Esophagus mucosa (tissue), 1 donor: ENCODE data around the gene RBFOX1. TPM values are rescaled to one million over a fixed set of nuclear protein-coding genes. Genes with fewer than 3 reads are reported as not detected.

Source experiments
- ATAC-seq: fragments of 200-7000 bp; cut with Tn5 transposase; one replicate; pipeline ENCODE4 v1.9.1; 2020
- total RNA-seq: library from RNA; stranded (reverse); gene quantifications from one replicate; pipeline ENCODE4 v1.2.4, GENCODE V29; 2023
- donor health status: DM: yes; HTN: yes; CAD: no.

RBFOX1 gene
- total RNA-seq, 1 donor from 2014 or later = not detected

GRCh38 chr16:7614021-7614795 lies 281.6 kb downstream of the RBFOX1 start:
- no peak for ATAC-seq

- no peak for ATAC-seq
Measured at GRCh38 chr16:7615565-7615964, 282.9 kb downstream of the RBFOX1 start.

DNA sequence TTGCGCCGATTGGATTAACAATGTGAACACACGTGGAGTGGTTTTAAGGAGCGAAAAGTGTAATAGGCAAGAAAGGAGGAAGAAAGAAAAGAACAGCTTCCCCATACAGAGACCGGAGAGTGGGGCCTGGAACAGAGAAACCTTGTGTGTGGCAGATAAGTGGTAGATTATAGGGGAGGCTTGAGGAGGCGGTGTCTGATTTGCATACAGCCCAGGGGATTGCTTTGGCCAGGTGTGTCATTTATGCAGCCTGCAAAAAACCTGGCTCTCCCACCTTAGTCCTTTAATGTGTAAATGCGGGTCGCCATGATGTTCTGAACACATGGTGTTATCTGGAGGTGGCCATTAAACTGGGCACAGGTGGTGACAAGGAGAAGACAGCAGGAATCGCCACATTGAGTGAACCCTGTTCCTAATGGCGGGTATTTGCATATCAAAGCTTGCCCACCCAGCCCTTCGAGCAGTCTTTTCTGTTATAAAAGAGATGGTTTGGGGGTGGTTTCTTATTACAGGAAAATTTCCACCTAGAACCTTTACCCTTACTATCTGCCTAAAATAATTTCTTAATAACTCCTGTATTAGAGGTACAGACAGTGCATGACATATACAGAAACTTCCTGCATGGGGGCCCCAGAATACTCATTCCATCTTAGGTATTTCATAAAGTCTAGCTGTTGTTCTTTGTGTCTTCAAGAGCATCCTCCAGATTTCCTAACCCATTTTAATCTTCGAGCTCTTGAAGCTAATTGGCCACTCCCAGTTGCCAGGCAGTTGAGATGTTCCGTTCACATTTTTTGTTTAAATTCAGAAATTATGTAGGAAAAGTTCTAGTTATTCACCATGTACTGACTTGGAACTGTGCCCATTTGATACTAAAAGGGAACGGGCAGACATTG lies 292.5 kb downstream of the RBFOX1 start:
- no peak for ATAC-seq

DNA sequence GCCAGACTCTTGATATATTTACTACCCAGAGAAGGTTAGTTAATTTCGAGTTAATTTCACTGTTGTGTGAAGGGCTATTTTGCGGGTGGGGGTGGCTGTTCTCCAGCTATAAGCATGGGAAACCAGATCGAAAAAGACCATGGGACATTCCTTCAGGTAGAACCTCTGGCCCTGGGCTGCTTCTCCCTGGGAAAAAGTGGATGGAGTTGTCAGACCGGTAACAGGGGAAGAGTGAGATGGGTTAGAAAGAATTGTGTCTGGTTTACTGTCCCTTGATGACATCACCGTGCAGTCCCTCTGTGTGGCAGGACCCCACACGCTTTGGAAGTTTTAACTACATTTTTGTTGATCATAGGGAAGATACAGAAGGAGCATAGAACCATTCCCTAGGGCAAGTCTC lies 296.3 kb downstream of the RBFOX1 start:
- ATAC-seq = no peak

DNA sequence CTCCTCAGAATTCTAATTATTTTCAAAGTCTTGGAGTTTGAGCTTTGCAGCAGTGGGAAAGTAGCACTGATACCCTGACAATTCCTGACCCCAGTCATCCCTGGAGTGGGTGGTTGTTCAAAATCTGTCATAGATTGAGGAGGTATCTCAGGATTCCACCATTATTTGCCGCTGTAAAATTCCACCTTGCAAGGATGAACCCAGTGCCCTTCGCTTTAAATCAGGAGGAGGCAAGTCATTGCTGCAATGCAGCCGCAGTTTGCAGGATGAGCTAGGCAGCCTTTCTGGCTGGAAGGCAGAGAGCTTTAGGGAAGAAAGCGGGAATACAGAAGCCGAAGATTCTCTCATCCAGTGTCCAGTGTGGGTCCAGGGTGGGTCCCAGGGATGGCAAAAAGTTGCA lies 296.9 kb downstream of the RBFOX1 start:
- no peak for ATAC-seq

DNA sequence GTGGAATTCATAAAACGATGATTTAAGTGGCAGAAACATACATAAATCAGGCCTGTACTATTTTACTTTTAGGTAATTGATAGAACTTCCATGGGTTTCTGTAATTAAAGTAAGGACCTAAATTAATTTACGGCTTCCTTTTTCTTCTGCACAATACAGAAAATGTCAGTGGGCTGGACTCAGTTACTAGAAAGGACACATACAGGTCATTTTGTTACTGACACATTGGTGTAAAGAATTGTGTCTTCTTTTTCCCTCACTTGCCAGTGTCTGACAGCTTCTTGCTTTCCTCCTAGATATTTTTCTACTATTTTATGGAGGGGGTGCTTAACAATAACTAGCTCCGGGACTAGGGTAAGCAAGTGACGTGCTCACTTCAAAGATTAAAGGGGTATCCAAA lies 304.8 kb downstream of the RBFOX1 start:
- no peak for ATAC-seq

DNA sequence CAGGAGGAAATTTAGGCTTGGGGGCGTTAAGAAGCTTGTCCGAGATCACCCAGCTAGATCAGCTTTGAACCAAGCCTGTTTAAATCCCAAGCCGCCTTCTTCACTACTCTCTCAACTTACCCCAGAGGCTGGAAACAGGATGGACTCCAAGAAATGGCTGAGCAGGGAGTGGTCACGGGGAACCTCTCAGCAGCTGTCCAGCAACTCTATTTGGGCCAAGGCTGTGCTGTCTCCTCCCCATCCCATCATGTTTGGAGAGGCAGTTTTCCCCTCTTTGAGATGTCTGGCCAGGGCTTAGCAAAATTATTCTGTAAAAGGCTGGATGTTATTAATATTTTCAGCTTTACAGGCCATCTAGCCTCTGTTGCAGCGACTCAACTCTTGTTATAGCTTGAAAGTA lies 305.7 kb downstream of the RBFOX1 start:
- no peak for ATAC-seq

DNA sequence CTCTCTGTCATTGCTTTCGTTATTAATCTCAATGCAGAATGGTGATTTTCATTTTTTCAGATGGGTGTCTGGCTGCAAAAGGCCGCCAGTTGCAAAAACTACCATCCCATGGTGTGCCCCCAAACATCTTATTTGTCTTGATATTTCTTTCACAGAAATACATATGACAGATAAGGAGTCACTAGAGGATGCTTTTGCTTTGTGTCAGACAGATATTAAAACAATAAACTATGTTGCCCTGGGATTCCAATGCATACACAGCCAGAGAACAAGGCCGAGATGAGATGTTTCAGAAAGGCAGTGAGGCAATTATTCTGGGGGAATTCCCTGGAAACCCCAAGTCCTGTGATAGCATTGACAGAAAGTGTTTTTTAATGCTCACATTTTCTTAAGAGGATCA lies 307.7 kb downstream of the RBFOX1 start:
- no peak for ATAC-seq

DNA sequence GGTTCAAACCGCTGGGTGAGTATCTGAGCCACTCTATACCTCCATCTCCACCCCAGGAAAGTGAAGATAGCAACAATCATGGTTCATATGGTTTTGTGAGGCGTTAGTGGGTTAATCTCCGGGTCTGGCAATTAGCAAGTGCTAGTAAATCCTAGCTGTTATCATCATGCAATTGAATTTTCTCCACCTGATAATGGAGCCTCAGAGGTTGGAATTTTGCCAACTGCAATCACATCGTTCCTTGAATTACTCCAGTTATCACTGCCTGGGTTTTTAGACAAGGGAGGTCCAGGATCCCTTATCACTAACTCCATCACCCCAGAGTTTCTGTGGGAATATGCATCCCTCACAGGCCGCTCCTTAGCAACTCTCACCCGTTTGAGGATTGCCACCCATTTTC lies 311.5 kb downstream of the RBFOX1 start:
- no peak for ATAC-seq

- ATAC-seq = no peak
Measured at GRCh38 chr16:7644811-7645210, 312.2 kb downstream of the RBFOX1 start.

DNA sequence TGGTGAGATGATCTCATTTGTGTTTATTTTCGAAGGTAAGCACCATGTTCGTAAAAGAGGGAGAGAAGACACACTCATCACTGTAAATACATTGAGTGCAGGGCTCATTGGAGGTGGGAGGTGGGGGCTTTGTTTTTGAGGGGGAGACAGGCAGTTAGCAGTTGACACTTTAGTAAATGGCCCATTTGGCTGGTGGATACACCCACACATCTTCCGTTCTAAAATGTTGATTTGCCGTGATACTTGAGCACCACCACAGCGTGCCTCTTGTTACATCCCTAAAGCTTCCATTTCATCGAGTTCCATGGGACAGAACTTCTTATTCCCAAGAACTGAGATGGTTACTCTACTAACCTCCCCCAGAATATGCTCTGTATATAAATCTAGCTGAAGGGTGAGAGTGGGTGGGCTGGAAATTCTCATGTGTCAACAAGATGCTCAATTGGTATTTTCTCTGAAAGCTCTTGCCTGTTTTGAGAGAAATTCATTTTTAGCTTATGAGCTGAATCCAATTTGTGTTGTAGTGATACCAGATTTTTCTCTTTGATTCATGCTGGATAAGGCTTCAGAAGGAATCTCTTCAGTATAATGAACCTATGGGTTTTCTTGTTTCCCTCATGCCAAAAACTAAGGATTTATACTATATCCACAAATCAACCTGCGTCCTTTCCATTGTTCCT lies 314.3 kb downstream of the RBFOX1 start:
- no peak for ATAC-seq

DNA sequence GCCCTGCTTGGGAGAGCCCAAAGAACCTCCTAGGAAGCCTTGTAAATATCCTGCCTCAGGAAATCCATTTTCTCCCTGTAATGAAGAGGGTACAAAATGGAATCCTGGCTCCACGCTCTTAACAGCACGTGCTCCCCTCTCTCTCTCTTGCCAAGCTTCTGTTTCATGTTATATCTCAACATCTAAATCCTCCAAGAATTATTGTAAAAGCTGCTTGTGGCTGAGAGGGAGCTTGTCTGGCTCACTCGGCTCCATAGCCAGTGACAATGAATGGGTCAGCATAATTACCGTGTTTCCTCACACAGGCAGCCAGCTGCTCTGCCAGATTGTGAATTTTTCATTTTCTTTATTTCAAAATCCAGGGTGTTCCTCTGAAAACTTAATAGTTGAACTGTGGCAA lies 317.8 kb downstream of the RBFOX1 start:
- ATAC-seq = no peak

DNA sequence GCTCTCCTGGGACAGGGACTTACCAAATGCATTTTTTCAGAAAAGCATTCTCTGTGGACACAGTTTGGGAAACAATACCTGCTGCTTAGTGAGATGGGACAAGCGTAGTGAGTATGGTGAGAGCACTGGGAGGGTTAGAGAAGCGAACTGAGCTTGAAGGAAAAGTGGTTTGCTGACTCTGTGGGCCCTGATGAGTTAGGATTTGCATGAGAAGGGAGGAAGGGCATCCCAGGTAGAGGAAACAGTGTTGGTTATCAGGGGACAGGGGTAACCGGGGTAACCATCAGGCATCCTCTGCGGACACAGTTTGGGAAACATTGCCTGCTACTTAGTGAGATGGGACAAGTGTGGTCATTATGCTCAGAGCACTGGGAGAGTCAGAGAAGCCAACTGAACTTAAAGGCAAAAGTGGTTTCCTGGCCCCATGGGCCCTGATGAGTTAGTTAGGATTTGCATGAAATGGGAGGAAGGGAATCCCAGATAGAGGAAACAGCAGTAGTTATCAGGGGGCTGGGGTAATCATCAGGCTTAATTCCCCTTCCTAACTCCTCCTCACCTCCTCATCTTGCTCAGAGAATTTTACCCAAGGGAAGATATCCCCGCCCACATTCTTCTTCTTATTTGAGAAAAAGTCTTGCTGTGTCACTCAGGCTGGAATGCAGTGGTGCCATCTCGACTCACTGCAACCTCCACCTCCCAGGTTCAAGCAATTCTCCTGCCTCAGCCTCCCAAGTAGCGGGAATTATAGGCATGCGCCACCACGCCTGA lies 319.3 kb downstream of the RBFOX1 start:
- ATAC-seq = no peak

GRCh38 chr16:7653746-7654461 lies 321.3 kb downstream of the RBFOX1 start:
- ATAC-seq = no peak

DNA sequence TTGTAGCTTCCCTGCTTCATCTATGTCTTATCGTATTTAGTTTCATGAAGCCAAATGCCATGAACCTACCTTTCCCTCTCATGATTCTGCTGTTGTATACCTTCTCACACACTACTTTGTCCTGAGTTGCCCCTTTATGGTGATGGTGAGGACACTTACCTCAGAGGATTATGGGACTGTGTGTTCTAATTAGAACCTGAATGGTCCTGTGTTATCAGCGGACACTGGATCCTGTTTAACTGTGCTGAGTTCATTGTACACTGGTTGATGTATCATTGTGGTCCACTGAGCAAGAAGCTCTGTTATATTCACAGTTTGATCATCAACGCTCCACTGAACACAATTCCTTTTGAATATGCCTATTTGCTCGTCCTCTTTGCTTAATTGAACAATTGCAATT lies 343.0 kb downstream of the RBFOX1 start:
- no peak for ATAC-seq

DNA sequence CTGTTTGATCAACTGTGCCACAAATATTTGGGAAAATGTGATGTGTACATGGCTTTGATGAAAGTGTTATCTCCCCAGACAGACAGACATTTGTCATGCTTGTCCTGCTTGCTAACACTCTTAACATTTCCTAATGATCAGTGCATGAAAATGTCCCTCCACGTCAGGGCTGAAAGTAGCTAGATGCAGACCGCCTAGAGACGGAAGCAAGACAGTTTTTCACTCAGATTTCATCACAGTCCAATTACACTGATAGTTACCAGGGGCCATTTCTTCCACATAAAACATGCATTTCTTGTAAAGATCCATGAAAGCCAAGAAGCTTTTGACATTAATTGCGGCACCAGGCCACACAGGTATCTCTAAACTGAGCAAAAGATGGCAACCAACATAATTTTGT lies 347.7 kb downstream of the RBFOX1 start:
- no peak for ATAC-seq

DNA sequence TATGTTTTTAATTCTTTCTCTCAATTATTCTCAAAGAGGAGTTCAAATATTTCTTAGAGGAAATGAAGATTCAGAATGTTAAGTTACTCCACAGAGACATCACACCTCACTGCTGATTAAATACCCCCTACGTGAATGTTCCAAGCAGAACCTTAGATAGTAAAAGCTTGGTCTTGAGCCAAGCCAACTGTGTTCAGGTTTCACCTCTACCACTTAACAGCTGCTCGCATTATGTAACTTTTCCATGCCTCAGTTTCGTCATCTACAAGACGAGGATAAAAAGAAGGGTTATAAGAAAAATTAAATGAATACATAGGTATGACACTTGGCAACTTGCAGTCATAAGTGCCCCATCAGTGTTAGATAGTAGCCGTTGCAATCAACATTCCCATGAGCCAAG lies 356.2 kb downstream of the RBFOX1 start:
- no peak for ATAC-seq

GRCh38 chr16:7689234-7689633 lies 356.6 kb downstream of the RBFOX1 start:
- ATAC-seq = no peak

DNA sequence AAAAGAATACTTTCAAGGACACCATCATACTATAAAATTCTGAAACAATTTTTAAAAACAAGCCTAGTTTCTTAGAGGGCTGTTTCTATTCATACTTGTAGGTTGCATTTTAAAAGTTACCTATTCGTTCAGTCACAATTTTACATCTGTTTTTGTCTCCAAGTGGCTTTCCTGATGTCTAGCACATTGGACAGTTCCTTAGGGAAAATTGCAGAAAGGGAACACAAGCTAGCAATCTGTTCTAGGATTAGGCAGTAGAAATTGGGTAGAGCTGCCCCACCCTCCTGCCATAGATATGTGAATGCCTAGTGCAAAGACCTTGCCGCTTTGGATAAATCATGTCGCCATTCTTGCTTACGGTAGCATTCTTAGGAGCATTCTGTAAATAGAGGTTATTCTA lies 358.9 kb downstream of the RBFOX1 start:
- ATAC-seq = no peak

- ATAC-seq = no peak
Measured at GRCh38 chr16:7703672-7704071, 371.0 kb downstream of the RBFOX1 start.

GRCh38 chr16:7705885-7706284 lies 373.2 kb downstream of the RBFOX1 start:
- no peak for ATAC-seq

DNA sequence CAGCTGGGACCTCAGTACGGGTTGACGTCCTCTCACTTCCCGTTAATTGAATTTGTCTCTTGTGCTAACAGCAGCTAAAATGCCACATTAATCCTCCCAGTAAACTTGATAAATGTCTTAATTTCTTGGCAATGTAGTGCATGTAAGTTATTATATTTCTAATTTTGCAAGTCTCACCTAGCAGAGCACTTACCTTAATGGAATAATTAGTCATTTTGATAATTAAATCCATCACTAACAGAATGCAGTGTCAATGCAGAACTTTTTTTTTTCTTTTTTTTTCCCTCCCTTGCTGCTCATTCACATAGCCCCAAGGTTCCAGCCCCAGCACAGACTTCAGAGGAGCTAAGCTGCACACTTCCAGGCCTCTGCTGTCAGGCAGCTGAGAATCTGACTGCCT lies 376.5 kb downstream of the RBFOX1 start:
- no peak for ATAC-seq
